Spleen (tissue), 13 donors: ENCODE measurements around the gene HLA-DMA. TPM values are rescaled to one million over a fixed set of nuclear protein-coding genes. Genes with fewer than 3 reads are reported as not detected.
A peak's percentile ranks its signal among the peaks of the same experiment; 100 is the strongest.

Experiments
- DNase-seq: peaks from one replicate; pipeline ENCODE4 v3.0.0-alpha.2; 2020
- H3K27ac ChIP-seq, 8 donors: fragments of 200-600 bp; sonication (generic) in 7 of 8; 1 replicate in 4 of 8; 2 replicates in 4 of 8; pipeline versions ENCODE4 v1.5.0 to v1.8.0; 2016 to 2021; ENCODE audit warnings: inconsistent platforms in 4 of 8, mild to moderate bottlenecking in 4 of 8, moderate library complexity in 1 of 8
- H3K27me3 ChIP-seq, 7 donors: fragments of 200-600 bp; sonication (generic) in 6 of 7; replicated peaks in 1 of 7; 1 replicate in 4 of 7; 2 replicates in 3 of 7; pipeline versions ENCODE4 v1.5.0 to v1.8.0; 2016 to 2021; ENCODE audit warnings: inconsistent platforms in 3 of 7, mild to moderate bottlenecking in 1 of 7
- H3K36me3 ChIP-seq, 6 donors: fragments of 200-600 bp; sonication (generic) in 5 of 6; 1 replicate in 4 of 6; 2 replicates in 2 of 6; pipeline versions ENCODE4 v1.5.0 to v1.8.0; 2016 to 2021; ENCODE audit warnings: inconsistent platforms in 2 of 6
- H3K4me1 ChIP-seq, 6 donors: fragments of 200-600 bp; sonication (generic) in 5 of 6; 1 replicate in 3 of 6; 2 replicates in 3 of 6; pipeline versions ENCODE4 v1.5.0 to v1.8.0; 2016 to 2021; ENCODE audit warnings: inconsistent platforms in 3 of 6
- H3K4me3 ChIP-seq, 8 donors: fragments of 200-600 bp; sonication (generic) in 7 of 8; 1 replicate in 4 of 8; 2 replicates in 4 of 8; pipeline versions ENCODE4 v1.5.0 to v1.8.0; 2016 to 2021; ENCODE audit warnings: inconsistent platforms in 4 of 8, mild to moderate bottlenecking in 4 of 8, moderate library complexity in 2 of 8
- H3K9me3 ChIP-seq, 8 donors: fragments of 200-600 bp; sonication (generic) in 7 of 8; 1 replicate in 4 of 8; 2 replicates in 4 of 8; pipeline versions ENCODE4 v1.5.0 to v1.8.0; 2016 to 2021; ENCODE audit warnings: inconsistent platforms in 4 of 8
- CTCF ChIP-seq, 11 experiments: fragments of 200-600 bp in 7 of 11; fragments of 450-650 bp in 4 of 11; sonication (generic) in 4 of 11; IDR thresholded peaks in 8 of 11; conservative IDR thresholded peaks in 3 of 11; 1 replicate in 7 of 11; 2 replicates in 4 of 11; pipeline versions ENCODE4 v1.4.0 to v1.8.0; 2016 to 2021; ENCODE audit warnings: antibody characterized with exemption in 11 of 11, inconsistent platforms in 4 of 11, mild to moderate bottlenecking in 1 of 11
- POLR2A ChIP-seq, 3 donors: fragments of 450-650 bp; IDR thresholded peaks; one replicate each; pipeline ENCODE4 v1.5.1; 2017; ENCODE audit warnings: antibody characterized with exemption in 3 of 3, mild to moderate bottlenecking in 1 of 3
- POLR2AphosphoS5 ChIP-seq, 3 donors: sonication (generic); formaldehyde crosslinking; IDR thresholded peaks; one replicate each; pipeline ENCODE4 v1.5.1; 2017; ENCODE audit warnings: antibody characterized with exemption in 3 of 3
- whole genome bisulfite sequencing, 5 donors: extraction: QIAGEN DNeasy Blood & Tissue Kit in 3 of 5; methylation state at CpG; one replicate each; pipeline versions ENCODE4 v1.1.5 to v1.1.7; 2013 to 2018; 5-methylcytosine and 5-hydroxymethylcytosine counted together
- intact Hi-C: fragments of 100-400 bp; cut with DNase I; formaldehyde crosslinking; loops from one replicate; pipeline ENCODE4 v1.15.0; 2023; ENCODE audit warnings: low total_unique reads
- long read RNA-seq, 2 donors: transcript quantifications; one replicate each; lab custom pipeline, GENCODE V29; 2026
- polyA plus RNA-seq, 3 donors: library from polyadenylated mRNA; stranded (reverse); fragments of 200-250 nt; gene quantifications; one replicate each; pipeline ENCODE4 v1.2.1, GENCODE V29; 2013
- total RNA-seq, 7 donors: library from RNA; depleted of rRNA in 3 of 7; stranded (reverse); fragments of >200 nt in 3 of 7; fragmentation: NEBNext Ultra II Directional in 4 of 7; extraction: Animal tissue kit (Norgen Biotek cat#: 25700) in 4 of 7; gene quantifications; one replicate each; pipeline versions ENCODE4 v1.1.0 to v1.2.1, GENCODE V29; 2016 to 2021
- donor health status: healthy with polysubstance abuse.
- donor health status: DM: no; HTN: no; CAD: no; lungs with moderate emphysema.
- donor health status: DM: no; HTN: no; CAD: no.
- donor health status: Bipolar disorder and iron deficiency.
- donor health status: healthy.
- donor health status: DM: no; HTN: no; CAD: no.
- donor health status: DM: yes; HTN: yes; CAD: no.

HLA-DMA gene
- total RNA-seq (100 to 1,000 TPM; 141 to 218 (median 173) TPM), polyA plus RNA-seq (100 to 1,000 TPM; 235 to 423 (median 270) TPM)
- long read RNA-seq, donor 1, transcript HLA-DMA-201 (5 exons, 1,123 nt), result major isoform, 32 of 228 reads
- long read RNA-seq, donor 1, transcript HLA-DMA-209 (2 exons, 657 nt), result minor isoform, 15 of 228 reads
- long read RNA-seq, donor 1, partial matches to known transcripts, result 181 of 228 reads
- long read RNA-seq, donor 1, other reads (novel, unspliced or antisense), result 0 of 228 reads
- long read RNA-seq, donor 2, transcript HLA-DMA-201 (5 exons, 1,123 nt), result major isoform, 38 of 66 reads
- long read RNA-seq, donor 2, transcript HLA-DMA-209 (2 exons, 657 nt), result minor isoform, 21 of 66 reads
- long read RNA-seq, donor 2, partial matches to known transcripts, result 0 of 66 reads
- long read RNA-seq, donor 2, other reads (novel, unspliced or antisense), result 5 of 66 reads

- Histone ChIP-seq H3K36me3 (peaks cover 0 to 27% (median 0%) of the 10 kb centered on the region in 6 donors), H3K27ac (peak within 1 kb of the TSS; percentile 39 to 96 (median 88)), H3K4me3 (peak within 1 kb of the TSS; percentile 22 to 78 (median 42)), H3K9me3 (no peaks in the 10 kb centered on the region), H3K4me1 (peaks cover 22 to 91% (median 78%) of the 10 kb centered on the region in 6 donors), H3K27me3 (no peaks in the 10 kb centered on the region)
- 12 to 25% (median 18%) methylated on average over 10 of the region's 10 CpGs for WGBS, 5 donors
- peak; percentile 81 to 92 (median 87) for TF ChIP-seq CTCF (IDR thresholded peaks at IDR 0.05 in 8 of 11, conservative IDR thresholded peaks at IDR 0.05 in 3 of 11)
- TF ChIP-seq POLR2A (IDR thresholded peaks at IDR 0.05), result peak; percentile 82 to 99 (median 96)
- peak in 2 of 3 donors; percentile 93 to 100 for TF ChIP-seq POLR2AphosphoS5 (IDR thresholded peaks at IDR 0.05)
- peak; percentile 92 for DNase-seq
- intact Hi-C loops, result no loop called here
Observed at GRCh38 chr6:32952817-32953739, at the start of gene HLA-DMA. TSS of gene HLA-DMA (minus strand) at chr6:32953097. CDS start at chr6:32953036, 61 bp downstream.

GRCh38 chr6:33001685-33002084, 48.8 kb upstream of the HLA-DMA start:
- Histone ChIP-seq H3K27ac (no peak overlapping the region), H3K27me3 (no peaks in the 10 kb centered on the region), H3K4me3 (no peak overlapping the region), H3K4me1 (peaks cover 0 to 16% (median 7%) of the 10 kb centered on the region in 6 donors), H3K9me3 (no peaks in the 10 kb centered on the region), H3K36me3 (peaks cover 0 to 18% (median 8%) of the 10 kb centered on the region in 6 donors)
- DNase-seq, result no peak
- TF ChIP-seq POLR2AphosphoS5 (IDR thresholded peaks at IDR 0.05) (no peak), CTCF (IDR thresholded peaks at IDR 0.05 in 8 of 11, conservative IDR thresholded peaks at IDR 0.05 in 3 of 11) (no peak), POLR2A (IDR thresholded peaks at IDR 0.05) (no peak)
- intact Hi-C loops, result loop anchor here (10.0 kb wide), 2 partner anchors 93 to 233 kb away; no protein-coding TSS in a partner anchor
- 70 to 91% (median 78%) methylated on average over 4 of the region's 4 CpGs for WGBS, 5 donors

GRCh38 chr6:33000055-33000454, 47.2 kb upstream of the HLA-DMA start:
- TF ChIP-seq CTCF (IDR thresholded peaks at IDR 0.05 in 8 of 11, conservative IDR thresholded peaks at IDR 0.05 in 3 of 11) (peak in 9 of 11 experiments; percentile 14 to 53 (median 34)), POLR2A (IDR thresholded peaks at IDR 0.05) (no peak)
- H3K4me1 ChIP-seq, result peaks cover 0 to 12% (median 6%) of the 10 kb centered on the region in 6 donors
- WGBS, 5 donors, result 33 to 36% (median 36%) methylated on average over 8 of the region's 8 CpGs
- peaks cover 0 to 1% (median 0%) of the 10 kb centered on the region in 6 donors for H3K36me3 ChIP-seq
- no peak for DNase-seq
- intact Hi-C loops, result loop anchor here (10.0 kb wide), 2 partner anchors 95 to 235 kb away; no protein-coding TSS in a partner anchor
- H3K27ac ChIP-seq, result peak overlapping the region in 1 of 8 donors; percentile 5
- H3K27me3 ChIP-seq, result no peaks in the 10 kb centered on the region
- H3K4me3 ChIP-seq, result no peak overlapping the region
- no peaks in the 10 kb centered on the region for H3K9me3 ChIP-seq
